Urothelium cell line (cell line): ENCODE data around the gene NEDD8.
A peak's percentile ranks its signal among the peaks of the same experiment; 100 is the strongest.
"Not testable (repeated sequence)": the region's sequence is repeated elsewhere in the genome, so short reads cannot be mapped to it uniquely, and the experiment has no call there.

Experiments used
- DNase-seq: peaks from one replicate; pipeline ENCODE4 v3.0.0; 2011; ENCODE audit warnings: low spot score, mixed read lengths
- FAIRE-seq: peaks from 2 replicates; lab custom pipeline; 2011; peaks lifted over from hg19 to GRCh38; lab: Jason Lieb, UNC

Gene NEDD8

DNA sequence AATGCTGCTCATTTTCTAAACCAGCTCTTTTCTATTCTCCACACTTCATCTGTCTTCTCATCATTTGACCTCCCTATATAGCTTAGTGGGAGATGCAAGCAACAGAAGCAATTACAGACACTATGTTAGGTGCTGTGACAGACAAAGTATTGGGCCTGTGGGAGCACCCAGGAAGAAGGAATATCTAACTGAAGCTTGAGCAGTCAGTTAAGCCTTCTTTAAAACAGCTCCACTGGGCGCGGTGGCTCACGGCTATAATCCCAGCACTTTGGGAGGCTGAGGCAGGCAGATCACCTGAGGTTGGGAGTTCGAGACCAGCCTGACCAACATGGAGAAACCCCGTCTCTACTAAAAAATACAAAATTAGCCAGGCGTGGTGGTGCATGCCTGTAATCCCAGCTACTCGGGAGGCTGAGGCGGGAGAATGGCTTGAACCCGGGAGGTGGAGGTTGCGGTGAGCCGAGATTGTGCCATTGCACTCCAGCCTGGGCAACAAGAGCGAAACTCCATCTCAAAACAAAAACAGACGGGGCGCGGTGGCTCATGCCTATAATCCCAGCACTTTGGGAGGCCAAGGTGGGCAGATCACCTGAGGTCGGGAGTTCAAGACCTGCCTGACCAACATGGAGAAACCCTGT, 28.8 kb downstream of the NEDD8 start:
- DNase-seq, FAIRE-seq: not testable (repeated sequence)

DNA sequence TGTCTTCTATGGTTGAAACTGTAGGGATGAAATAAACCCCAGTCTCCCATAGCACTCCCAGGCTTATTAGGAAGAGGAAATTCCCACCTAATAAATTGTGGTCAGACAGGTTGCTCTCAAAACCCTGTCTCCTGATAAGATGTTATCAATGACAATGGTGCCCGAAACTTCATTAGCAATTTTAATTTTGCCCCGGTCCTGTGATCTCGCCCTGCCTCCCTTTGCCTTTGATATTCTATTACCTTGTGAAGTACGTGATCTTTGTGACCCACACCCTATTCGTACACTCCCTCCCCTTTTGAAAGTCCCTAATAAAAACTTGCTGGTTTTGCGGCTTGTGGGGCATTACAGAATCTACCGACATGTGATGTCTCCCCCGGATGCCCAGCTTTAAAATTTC, 29.6 kb downstream of the NEDD8 start:
- not testable (repeated sequence) for DNase-seq, FAIRE-seq

DNA sequence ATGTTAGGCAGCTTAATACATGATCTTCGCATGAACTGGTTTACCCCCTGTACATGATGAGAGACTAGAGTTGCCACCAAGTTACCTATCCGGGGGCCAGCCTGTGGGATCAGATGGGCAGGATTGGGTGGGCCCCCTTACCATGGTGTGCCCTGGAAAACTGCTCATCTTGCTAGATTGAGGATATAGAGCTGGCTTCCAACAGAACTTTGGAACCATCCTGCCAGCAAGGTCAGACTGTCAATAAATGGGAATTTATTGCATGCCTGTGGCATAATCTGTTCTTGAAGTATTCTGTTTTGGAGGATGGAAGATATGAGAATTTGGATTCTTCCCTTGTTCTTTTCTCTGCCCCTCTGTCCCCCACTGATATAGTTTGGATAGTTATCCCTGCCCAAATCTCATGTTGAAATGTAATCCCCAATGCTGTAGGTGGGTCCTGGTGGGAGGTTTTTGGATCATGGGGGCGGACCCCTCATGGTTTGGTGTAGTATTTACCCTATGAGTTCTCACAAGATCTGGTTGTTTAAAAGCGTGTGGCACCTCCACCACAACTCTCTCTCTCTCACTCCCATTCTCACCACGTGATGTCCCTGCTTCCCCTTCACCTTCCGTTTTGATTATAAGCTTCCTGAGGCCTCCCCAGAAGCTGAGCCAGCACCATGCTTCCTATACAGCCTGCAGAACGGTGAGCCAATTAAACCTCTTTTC, 33.2 kb downstream of the NEDD8 start:
- FAIRE-seq (no peak), DNase-seq (no peak)

DNA sequence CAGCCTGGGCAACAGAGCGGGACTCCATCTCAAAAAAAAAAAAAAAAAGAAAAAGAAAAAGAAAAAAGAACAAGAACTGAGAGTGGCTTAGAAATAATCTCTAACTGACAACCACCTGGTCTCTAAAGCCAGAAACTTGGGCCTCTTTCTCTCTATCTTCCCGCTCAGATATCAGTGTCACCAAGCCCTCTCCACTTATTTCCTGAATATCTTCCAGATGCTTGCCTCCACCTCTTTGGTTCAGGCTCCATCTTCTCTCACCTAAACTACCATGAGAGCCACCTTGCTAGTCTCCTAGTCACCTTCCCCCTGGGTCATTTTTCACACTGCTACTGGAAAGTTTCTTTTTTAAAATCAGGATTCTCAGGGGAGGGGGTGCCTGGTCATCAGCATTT, 35.1 kb downstream of the NEDD8 start:
- FAIRE-seq, result no peak

DNA sequence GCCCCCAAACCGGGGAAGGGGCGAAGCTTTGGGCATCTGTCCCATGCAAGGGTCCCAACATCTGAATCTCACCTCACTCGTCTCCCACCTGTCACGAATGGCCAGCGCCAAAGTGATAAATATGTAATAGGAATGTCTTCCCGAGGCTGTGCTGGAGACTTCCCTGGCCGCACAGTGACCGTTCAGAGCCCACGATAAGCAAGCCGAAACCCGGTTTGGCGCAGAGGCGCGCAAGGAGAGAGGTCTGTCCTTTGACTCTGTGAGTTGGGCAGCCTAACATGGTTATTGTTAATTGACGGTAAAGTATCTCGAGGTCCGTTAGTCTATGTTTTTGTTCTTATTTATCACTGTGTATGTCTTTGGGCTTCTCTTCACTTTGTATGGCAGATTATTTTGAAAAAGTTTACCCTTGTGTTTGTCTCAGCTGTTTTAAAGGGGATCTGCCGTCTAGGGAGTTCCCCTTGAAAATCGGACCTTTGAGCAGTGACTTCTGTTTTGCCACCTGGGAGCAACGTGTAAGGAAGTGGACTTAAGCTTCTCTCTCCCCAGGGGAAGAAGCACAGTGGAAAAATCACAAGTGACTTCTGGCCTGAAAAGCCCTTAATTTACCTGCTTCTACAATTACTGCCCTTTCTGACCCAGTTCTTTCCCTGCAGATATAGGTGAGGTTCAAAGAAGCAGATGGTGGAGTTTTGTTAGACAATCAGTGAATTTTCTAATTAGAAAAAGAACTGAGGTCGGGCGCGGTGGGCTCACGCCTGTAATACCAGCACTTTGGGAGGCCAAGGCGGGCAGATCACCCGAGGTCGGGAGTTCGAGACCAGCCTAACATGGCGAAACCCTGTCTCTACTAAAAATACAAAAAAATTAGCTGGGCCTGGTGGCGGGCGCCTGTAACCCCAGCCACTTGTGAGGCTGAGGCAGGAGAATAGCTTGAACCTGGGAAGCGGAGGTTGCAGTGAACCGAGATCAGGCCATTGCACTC, 35.8 kb downstream of the NEDD8 start:
- no peak for FAIRE-seq
- no peak for DNase-seq

More for the DNA sequence above, 35.1 kb downstream of the NEDD8 start:
- no peak for DNase-seq

DNA sequence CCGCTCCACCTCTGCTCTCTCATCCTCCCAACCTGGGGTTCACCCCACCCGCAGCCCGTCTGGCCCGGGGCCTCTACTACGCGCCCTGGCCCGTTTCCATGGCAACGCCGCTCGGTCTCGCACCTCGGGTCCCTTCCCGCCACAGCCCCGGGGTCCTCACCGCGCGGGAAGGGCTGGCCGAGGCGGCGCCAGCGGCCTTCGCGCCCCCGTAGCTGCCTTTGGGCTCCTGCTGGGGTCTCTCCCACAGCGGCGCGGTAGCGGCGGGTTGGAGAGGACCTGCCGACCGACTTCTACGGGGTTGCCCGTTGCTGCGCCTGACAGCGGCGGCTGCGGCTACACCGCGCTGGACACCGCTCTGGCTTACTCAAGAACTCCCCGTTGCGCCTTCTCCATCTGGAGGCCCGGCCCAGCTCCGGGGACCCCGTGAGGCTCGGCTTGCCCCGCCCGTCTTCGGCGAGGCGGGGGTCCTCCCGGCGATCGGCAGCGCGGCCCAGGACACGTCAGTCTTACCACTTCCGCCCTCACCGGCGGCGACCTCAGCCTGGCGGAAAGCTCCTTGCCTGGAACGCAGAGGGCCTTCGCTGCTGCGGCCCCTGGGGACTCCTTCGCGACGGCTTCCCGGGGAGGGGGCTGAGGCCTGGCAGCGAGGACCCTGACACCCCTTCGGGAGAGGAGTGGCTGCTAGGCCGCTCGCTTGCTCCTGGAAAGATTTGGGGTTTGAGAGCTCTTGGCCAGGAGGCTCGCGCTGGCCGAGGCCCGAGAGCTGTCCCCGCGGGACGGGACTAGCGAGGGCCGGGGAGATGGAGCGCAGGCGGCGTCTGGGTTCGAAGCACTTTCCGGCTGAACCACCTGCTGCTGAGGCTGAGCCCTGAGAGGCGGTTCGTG, 36.7 kb downstream of the NEDD8 start, which contains the start of gene TM9SF1:
TM9SF1 (minus strand) TSS at position 256 of the 885 bp plus-strand sequence. CDS start 422 bp downstream, outside the sequence.
- FAIRE-seq (peak; percentile 30), DNase-seq (peak; percentile 93)

DNA sequence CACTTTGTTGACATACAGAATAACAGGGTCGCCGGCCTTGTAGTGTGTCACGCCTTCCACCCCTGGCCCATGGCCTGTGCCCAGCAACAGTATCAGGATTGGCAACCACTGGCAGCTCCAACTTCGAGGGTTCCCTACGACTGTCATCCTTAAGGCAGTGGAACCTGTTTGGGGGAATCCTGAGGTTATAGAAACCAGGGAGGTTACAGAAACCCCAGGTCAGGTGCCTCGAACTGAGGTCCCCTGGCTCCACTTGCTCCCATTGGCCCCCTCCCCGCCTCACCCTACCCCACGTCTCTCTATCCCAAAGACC, 37.3 kb downstream of the NEDD8 start:
- DNase-seq, result no peak
- no peak for FAIRE-seq

DNA sequence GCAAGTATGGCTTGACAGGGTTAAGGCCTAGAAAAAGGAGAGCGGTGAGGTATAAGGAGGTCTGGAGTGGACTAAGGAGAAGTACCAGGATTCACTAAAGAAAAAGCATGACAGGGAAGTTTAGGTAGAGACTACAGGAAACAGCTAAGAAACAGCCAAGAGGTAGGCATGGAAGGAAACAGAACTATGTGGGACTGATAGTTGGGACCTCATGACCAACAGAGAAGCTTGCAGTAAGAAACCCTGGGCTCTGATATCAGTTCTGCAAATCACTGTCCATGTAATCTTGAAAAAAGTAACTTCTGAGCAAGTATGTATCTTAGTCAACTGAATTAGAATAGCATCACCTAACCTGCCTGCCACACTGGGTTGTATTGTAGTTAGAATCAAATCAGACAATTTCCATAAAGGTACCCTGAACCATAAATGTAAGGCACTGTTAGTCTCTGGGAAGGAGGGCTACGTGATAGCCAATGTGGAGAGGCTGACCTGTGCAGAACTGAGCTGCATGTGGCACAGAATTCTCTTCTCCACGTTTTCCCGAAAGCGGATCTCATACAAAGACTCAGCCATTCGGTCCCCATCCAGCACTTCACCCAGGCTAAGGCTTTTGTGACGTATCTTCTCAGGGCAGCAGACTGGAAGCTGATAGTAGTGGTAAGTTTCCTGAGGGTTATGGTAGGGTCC, 37.8 kb downstream of the NEDD8 start:
- no peak for FAIRE-seq
- DNase-seq, result no peak

DNA sequence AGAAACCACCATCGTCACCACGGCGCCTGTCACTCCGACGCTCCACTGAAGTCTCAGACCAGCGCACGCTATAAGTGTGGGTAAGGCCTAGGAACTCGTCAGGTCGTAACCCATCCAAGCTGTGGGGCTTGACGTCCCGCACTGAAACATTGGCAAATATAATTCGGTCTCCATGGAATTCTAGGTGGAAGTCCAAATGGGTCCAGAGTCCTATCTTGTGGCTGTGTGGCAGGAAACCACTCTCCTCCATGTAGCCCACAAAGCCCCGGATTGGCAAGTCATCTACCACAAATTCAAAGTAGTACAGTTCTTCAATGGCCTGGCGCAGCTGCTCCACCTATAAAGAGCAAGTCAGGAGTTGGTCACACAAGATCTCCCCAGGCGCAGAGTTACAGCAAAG, 39.2 kb downstream of the NEDD8 start:
- no peak for FAIRE-seq

DNA sequence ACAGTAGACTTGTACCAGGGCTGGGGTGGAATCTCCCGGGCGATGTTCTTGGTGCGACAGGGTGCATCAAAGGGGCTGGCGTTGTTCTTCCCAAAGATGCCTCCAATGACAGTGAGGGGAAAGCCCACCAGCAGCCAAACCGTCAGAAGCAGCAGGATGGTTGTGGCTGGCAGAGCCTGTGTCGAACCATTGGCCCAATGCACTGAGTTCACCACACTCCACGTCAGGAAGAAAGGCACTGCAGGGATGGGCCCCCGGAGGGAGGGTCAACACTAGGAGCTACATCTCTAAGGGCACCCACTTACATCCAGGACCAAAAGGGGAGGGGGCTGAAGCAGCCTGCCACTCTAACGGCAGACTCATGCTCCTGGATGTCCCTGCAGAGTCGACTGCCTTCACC, 41.8 kb downstream of the NEDD8 start:
- FAIRE-seq (no peak), DNase-seq (no peak)

More for the DNA sequence above, 39.2 kb downstream of the NEDD8 start:
- DNase-seq, result no peak

DNA sequence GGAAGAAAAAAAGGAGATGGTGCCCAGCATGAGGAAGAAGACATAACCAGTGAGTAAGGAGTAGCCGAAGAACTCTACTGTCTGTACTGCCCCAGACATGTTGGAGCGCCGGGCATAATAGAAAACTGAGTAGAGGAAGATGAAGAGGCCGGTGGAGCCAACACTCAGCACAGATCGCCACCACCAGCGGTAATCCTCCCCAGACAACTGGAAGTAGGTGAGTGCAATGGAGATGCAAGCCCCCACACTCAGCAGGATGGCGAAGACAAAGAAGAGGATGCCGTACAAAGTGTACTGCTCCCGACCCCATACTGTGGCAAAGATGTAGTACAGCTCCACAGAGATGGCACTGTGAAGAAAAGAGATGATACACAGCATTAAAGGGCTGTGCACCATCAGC, 42.7 kb downstream of the NEDD8 start:
- FAIRE-seq (no peak), DNase-seq (no peak)

DNA sequence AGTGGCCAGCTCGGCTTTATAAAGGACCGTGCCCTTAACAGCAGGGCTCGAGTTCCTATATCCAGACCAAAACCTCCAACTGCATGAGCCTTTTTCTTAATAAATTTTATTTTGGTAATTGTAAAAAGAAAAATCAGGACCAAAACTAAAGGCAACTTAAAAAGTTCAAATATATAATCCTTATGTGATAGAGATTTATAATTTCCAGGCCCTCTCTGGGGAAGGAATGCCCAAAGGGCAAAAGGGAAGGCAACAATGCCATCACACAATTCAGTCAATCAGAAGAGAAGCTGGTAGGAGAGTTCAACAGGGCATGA, 43.1 kb downstream of the NEDD8 start:
- no peak for FAIRE-seq
- DNase-seq, result no peak

DNA sequence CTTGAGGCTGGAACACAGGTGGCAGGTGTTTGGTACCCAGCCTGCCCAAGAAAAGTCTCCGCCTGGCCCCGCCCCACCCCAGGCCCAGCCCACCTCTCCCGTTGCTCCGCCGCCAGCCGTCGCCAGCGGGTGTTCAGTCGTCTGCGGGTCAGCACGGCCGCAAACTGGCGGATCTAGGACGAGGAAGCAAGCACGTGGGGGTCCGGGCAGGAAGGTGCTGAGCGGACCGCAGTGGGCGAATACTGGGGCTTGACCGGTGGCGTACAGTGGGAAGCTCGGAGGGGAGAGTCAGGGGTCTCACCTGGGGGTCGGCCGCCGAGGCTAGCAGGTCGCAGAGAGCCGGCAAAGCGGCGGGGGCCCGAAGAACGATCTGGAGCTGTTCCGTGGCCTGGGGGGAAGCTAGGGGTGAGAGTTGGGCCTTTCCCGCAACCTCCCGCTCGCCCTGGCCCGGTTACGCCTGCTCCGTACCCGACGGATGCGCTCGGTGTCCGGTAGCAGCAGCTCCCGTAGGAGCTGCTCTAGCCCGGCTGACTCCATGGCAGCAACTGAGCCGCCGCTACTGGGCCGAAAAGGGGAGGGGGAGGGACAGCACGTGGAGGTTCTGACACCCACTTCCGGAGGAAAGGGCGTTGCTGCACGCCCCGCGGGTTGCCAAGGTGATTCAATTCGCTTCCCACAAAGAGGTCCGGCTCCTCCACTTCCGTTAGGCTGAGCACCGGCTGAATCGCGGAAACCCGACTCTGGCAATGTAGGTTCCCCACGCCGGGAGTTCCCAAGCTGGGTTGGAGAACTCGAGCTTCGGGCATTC, 43.7 kb downstream of the NEDD8 start, which contains the start of gene IPO4:
IPO4 (minus strand) TSS at position 566 of the 808 bp plus-strand sequence; CDS start at position 537, 29 bp downstream.
- DNase-seq, result peak; percentile 98
- FAIRE-seq, result no peak

DNA sequence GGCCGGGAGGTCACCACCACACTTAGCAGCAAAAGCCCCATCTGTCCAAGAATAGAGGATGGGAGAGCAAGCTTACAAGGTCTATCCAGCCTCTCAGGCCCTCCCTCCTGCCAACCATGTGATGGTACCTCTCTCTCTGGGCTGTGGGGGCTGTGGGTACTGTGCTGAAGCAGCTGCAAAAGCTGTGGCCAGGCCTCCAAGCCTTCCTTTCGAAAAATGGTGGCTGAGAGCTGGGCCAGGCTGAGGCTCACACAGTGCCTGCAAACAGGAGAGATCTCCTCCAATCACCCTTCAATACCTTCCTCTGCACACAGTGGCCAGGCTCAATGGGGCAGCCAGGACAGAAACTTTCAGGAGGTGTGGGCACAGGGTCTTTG, 44.6 kb downstream of the NEDD8 start:
- DNase-seq (no peak), FAIRE-seq (no peak)

DNA sequence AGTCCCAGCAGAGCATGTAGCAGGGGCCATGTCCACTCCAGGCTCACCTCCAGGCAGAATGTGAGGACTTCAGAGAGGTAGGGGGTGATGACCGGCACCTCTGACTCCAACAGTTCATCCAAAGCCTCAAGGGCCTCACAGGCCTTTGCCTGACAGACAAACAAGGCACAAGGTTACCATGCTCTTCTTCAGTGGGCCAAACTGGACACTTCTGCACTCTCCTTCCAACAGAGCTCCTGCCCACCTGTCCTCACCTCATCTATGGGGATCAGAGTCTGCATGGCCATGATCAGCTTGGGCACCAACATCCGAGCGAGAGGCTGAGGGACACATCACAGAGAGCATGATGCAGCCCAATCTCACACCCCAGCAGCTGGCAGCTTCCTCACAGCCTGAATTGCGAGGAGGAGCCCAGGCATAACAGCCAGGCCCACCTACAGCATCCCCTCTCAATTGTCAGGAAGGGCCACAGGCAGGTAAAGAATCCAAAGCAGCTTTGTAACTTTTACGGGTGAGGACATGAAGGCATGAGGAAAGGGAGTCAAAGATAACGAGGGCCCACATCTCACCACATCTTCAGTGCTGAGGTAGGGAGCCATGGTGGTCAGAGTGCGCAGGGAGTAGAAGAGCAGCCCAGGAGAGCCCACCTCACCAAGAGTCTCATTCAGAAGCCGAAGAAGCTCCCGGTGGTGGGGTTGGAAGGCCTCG, 45.2 kb downstream of the NEDD8 start:
- FAIRE-seq, result no peak
- no peak for DNase-seq

DNA sequence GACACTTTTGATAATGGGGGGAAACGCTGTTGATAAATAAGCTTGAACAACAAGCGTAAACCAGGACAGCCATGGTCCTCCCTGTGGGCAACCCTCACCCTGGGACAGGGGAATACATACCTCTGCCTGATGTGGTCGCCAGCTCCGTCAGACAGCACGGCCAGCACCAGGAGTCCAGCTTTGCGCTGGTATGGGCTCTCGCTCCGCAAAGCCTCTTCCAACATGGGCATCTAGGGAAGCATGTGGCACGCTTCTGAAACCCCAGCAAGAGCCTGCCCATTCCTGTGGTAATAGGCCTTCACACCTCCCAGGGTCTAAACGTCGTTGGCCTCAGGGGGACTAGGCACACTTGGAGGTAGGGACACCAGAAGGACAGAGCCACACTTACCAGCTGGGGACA, 46.4 kb downstream of the NEDD8 start:
- FAIRE-seq, result no peak
- DNase-seq, result no peak

DNA sequence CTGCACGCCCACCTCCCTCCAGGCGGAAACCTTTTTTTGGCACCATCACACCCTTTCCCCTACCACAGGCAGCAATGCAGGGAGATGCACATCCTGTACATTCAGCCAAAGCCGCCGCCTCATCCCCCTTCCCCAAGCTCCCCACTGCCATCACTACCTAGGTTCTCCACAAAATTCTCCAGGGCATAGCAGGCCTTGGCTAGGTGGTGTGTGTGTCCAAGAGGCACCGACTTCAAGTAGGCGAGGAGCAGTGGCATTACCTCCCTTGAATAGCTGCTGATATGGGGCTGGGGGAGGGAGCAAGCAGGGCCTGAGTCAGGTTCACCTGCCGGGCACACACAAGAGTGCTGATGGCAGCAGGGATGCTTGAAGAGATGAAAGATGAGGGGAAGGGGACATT, 47.1 kb downstream of the NEDD8 start:
- FAIRE-seq (no peak), DNase-seq (no peak)
